ENCODE measurements around the gene SRM.

DNA sequence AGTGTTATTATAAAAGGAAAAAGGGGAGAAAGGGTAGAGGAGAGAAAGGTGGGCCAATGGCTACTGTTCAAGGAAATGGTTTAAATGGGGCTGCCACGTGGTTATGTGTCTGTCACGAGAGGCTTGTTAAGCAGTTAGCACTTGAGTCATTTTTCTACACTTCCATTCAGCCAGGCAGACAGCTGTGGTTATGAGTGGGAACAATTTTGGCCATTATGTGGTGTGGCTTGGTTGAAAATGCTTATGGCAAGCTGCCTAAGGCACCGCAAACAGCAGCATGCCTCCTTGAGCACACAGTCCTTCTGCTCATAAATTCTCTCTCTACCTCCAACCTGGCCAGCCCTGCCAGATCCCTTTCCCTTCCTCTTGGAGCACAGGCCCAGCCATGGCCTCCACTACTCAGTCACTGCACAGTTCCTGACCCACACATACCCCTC, 3.2 kb upstream of the SRM start:
- TF ChIP-seq, protein P1, sequence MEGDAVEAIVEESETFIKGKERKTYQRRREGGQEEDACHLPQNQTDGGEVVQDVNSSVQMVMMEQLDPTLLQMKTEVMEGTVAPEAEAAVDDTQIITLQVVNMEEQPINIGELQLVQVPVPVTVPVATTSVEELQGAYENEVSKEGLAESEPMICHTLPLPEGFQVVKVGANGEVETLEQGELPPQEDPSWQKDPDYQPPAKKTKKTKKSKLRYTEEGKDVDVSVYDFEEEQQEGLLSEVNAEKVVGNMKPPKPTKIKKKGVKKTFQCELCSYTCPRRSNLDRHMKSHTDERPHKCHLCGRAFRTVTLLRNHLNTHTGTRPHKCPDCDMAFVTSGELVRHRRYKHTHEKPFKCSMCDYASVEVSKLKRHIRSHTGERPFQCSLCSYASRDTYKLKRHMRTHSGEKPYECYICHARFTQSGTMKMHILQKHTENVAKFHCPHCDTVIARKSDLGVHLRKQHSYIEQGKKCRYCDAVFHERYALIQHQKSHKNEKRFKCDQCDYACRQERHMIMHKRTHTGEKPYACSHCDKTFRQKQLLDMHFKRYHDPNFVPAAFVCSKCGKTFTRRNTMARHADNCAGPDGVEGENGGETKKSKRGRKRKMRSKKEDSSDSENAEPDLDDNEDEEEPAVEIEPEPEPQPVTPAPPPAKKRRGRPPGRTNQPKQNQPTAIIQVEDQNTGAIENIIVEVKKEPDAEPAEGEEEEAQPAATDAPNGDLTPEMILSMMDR (IDR thresholded peaks at IDR 0.05): no peak
- TF ChIP-seq POLR2A (IDR thresholded peaks at IDR 0.05) (no peak), POLR2AphosphoS5 (IDR thresholded peaks at IDR 0.05) (no peak)
